IMR-90 (cell line): Measurements from ENCODE around the gene APC2. TPM values are rescaled to one million over a fixed set of nuclear protein-coding genes. Genes with fewer than 3 reads are reported as not detected.

Experiments used
- ATAC-seq: fragments of 200-7000 bp; cut with Tn5 transposase; 2 replicates; pipeline ENCODE4 v1.9.1; 2020; ENCODE audit warnings: low read depth, mild to moderate bottlenecking, moderate library complexity
- BruUV-seq: library from RNA; stranded (reverse); fragments of 400-500 nt; replicated peaks from 2 replicates; lab custom pipeline; 2021; lab: Mats Ljungman, UMichigan
- CTCF ChIA-PET: fragments of 300-600 bp; formaldehyde crosslinking; extraction: SDS; loops from one replicate; lab custom pipeline; 2021; ENCODE audit warnings: antibody characterized with exemption; lab: Yijun Ruan, JAX
- POLR2A ChIA-PET: fragments of 300-600 bp; sonication (Branson Sonifier 250); formaldehyde crosslinking; loops from one replicate; lab custom pipeline; 2022; ENCODE audit warnings: antibody characterized with exemption; ENCODE audit not compliant: unreplicated experiment; lab: Charles Lee
- DNase-seq: peaks from one replicate; pipeline ENCODE4 v3.0.0; 2013
- H2AFZ ChIP-seq: replicated peaks from 2 replicates; pipeline ENCODE3; 2013; ENCODE audit warnings: low read length, mild to moderate bottlenecking; ENCODE audit not compliant: poor library complexity
- H2AK5ac ChIP-seq: 2 replicates; pipeline ENCODE4 v1.6.1; 2013; ENCODE audit warnings: low read depth, low read length, inconsistent platforms
- H2AK9ac ChIP-seq: replicated peaks from 2 replicates; pipeline ENCODE3; 2013; ENCODE audit warnings: mild to moderate bottlenecking, low read depth, low read length, moderate library complexity; ENCODE audit not compliant: poor library complexity
- H2BK120ac ChIP-seq: 2 replicates; pipeline ENCODE4 v1.6.1; 2013; ENCODE audit warnings: low read depth, low read length, inconsistent platforms
- H2BK15ac ChIP-seq: 3 replicates; pipeline ENCODE4 v1.6.1; 2013; ENCODE audit warnings: low read depth, low read length, inconsistent platforms
- H2BK20ac ChIP-seq: 2 replicates; pipeline ENCODE4 v1.6.1; 2013; ENCODE audit warnings: low read depth, mild to moderate bottlenecking, inconsistent platforms, low read length, moderate library complexity
- H2BK5ac ChIP-seq: 2 replicates; pipeline ENCODE4 v1.6.1; 2013; ENCODE audit warnings: mild to moderate bottlenecking, low read depth, low read length, inconsistent platforms; ENCODE audit not compliant: poor library complexity, severe bottlenecking
- H3K14ac ChIP-seq: replicated peaks from 2 replicates; pipeline ENCODE4 v1.6.1; 2013; ENCODE audit warnings: low read depth, low read length, inconsistent platforms
- H3K18ac ChIP-seq: 2 replicates; pipeline ENCODE4 v1.6.1; 2013; ENCODE audit warnings: low read depth, low read length, control low read depth
- H3K23ac ChIP-seq: 2 replicates; pipeline ENCODE4 v1.6.1; 2013; ENCODE audit warnings: low read depth, low read length, inconsistent platforms
- H3K27ac ChIP-seq: 2 replicates; pipeline ENCODE4 v1.5.1; 2013; ENCODE audit warnings: mild to moderate bottlenecking, control low read depth, low read length; ENCODE audit not compliant: insufficient read depth
- H3K27me3 ChIP-seq: 2 replicates; pipeline ENCODE4 v1.6.1; 2013; ENCODE audit warnings: low read length; ENCODE audit not compliant: control insufficient read depth, insufficient read depth
- H3K36me3 ChIP-seq: 2 replicates; pipeline ENCODE4 v1.6.1; 2013; ENCODE audit warnings: low read length, mixed read lengths; ENCODE audit not compliant: control insufficient read depth, insufficient read depth
- H3K4ac ChIP-seq: 2 replicates; pipeline ENCODE4 v1.6.1; 2013; ENCODE audit warnings: low read depth, low read length, inconsistent platforms
- H3K4me1 ChIP-seq: 2 replicates; pipeline ENCODE4 v1.6.1; 2013; ENCODE audit warnings: low read length, mixed read lengths; ENCODE audit not compliant: control insufficient read depth, insufficient read depth
- H3K4me2 ChIP-seq: 2 replicates; pipeline ENCODE4 v1.6.1; 2013; ENCODE audit warnings: low read depth, mild to moderate bottlenecking, control low read depth, low read length, moderate library complexity
- H3K4me3 ChIP-seq: 2 replicates; pipeline ENCODE4 v1.5.1; 2013; ENCODE audit warnings: low read depth, mild to moderate bottlenecking, control low read depth, low read length, moderate library complexity; ENCODE audit not compliant: insufficient read depth
- H3K56ac ChIP-seq: 2 replicates; pipeline ENCODE4 v1.6.1; 2013; ENCODE audit warnings: low read length, inconsistent platforms; ENCODE audit not compliant: insufficient read depth; ENCODE audit errors: extremely low read depth
- H3K79me1 ChIP-seq, 2 experiments: 2 replicates each; pipeline ENCODE4 v1.6.1; 2013; ENCODE audit warnings: low read length in 2 of 2, inconsistent platforms in 1 of 2, low read depth in 1 of 2
- H3K9ac ChIP-seq: 2 replicates; pipeline ENCODE4 v1.6.1; 2013; ENCODE audit warnings: low read depth, low read length, control low read depth
- H3K9me1 ChIP-seq: 2 replicates; pipeline ENCODE4 v1.6.1; 2013; ENCODE audit warnings: low read length, inconsistent platforms; ENCODE audit not compliant: insufficient read depth
- H3K9me3 ChIP-seq: 2 replicates; pipeline ENCODE4 v1.6.1; 2013; ENCODE audit warnings: low read length; ENCODE audit not compliant: control insufficient read depth, insufficient read depth
- H4K20me1 ChIP-seq: 2 replicates; pipeline ENCODE4 v1.6.1; 2013; ENCODE audit warnings: low read length, inconsistent platforms; ENCODE audit not compliant: insufficient read depth
- H4K5ac ChIP-seq: 2 replicates; pipeline ENCODE4 v1.6.1; 2013; ENCODE audit warnings: mild to moderate bottlenecking, low read depth, low read length, control low read depth
- H4K8ac ChIP-seq, 2 experiments: 2 replicates each; pipeline ENCODE4 v1.6.1; 2013; ENCODE audit warnings: low read depth in 2 of 2, low read length in 2 of 2, control low read depth in 1 of 2, inconsistent platforms in 1 of 2
- H4K91ac ChIP-seq: 2 replicates; pipeline ENCODE4 v1.6.1; 2013; ENCODE audit warnings: low read depth, low read length, inconsistent platforms; ENCODE audit not compliant: insufficient read depth
- BHLHE40 ChIP-seq: fragments of 150-350 bp; IDR thresholded peaks from 2 replicates; pipeline ENCODE4 v1.6.1; 2016; ENCODE audit warnings: mild to moderate bottlenecking, low read depth, low read length
- CEBPB ChIP-seq: IDR thresholded peaks from 2 replicates; pipeline ENCODE4 v1.6.1; 2012; ENCODE audit warnings: low read depth, low read length, improper control_type of control experiment
- CHD1 ChIP-seq: IDR thresholded peaks from 2 replicates; pipeline ENCODE4 v1.6.1; 2012; ENCODE audit warnings: low read depth, low read length, improper control_type of control experiment
- CTCF ChIP-seq: conservative IDR thresholded peaks from 2 replicates; pipeline ENCODE4 v1.5.1; 2012; ENCODE audit warnings: mild to moderate bottlenecking, low read depth, low read length, improper control_type of control experiment
- ELK1 ChIP-seq: fragments of 150-350 bp; IDR thresholded peaks from 2 replicates; pipeline ENCODE4 v1.6.1; 2016; ENCODE audit warnings: low read depth, mild to moderate bottlenecking, low read length, moderate library complexity, borderline replicate concordance
- FOS ChIP-seq: fragments of 150-350 bp; IDR thresholded peaks from 2 replicates; pipeline ENCODE4 v1.6.1; 2016; ENCODE audit warnings: low read depth, low read length
- MAFK ChIP-seq: IDR thresholded peaks from 2 replicates; pipeline ENCODE4 v1.6.1; 2012; ENCODE audit warnings: low read depth, low read length, improper control_type of control experiment
- MAZ ChIP-seq: IDR thresholded peaks from 2 replicates; pipeline ENCODE4 v1.6.1; 2012; ENCODE audit warnings: low read depth, mild to moderate bottlenecking, low read length, improper control_type of control experiment, moderate library complexity, borderline replicate concordance
- MXI1 ChIP-seq: IDR thresholded peaks from 2 replicates; pipeline ENCODE4 v1.6.1; 2012; ENCODE audit warnings: low read depth, mild to moderate bottlenecking, low read length, moderate library complexity, borderline replicate concordance
- NFE2L2 ChIP-seq: fragments of 150-350 bp; IDR thresholded peaks from 2 replicates; pipeline ENCODE4 v1.6.1; 2016; ENCODE audit warnings: low read depth, mild to moderate bottlenecking, low read length
- POLR2A ChIP-seq: IDR thresholded peaks from 2 replicates; pipeline ENCODE4 v1.6.1; 2012; ENCODE audit warnings: mild to moderate bottlenecking, low read depth, low read length
- RAD21 ChIP-seq: IDR thresholded peaks from 2 replicates; pipeline ENCODE4 v1.6.1; 2012; ENCODE audit warnings: low read length, improper control_type of control experiment
- RCOR1 ChIP-seq: IDR thresholded peaks from 2 replicates; pipeline ENCODE4 v1.6.1; 2012; ENCODE audit warnings: mild to moderate bottlenecking, low read length, improper control_type of control experiment; ENCODE audit not compliant: insufficient replicate concordance
- RFX5 ChIP-seq: IDR thresholded peaks from 2 replicates; pipeline ENCODE4 v1.8.0; 2012; ENCODE audit warnings: low read depth, mild to moderate bottlenecking, low read length, moderate library complexity
- SMC3 ChIP-seq: fragments of 150-350 bp; IDR thresholded peaks from 2 replicates; pipeline ENCODE4 v1.6.1; 2016; ENCODE audit warnings: low read depth, mild to moderate bottlenecking, antibody characterized with exemption, low read length, moderate library complexity
- USF2 ChIP-seq: fragments of 150-350 bp; IDR thresholded peaks from 2 replicates; pipeline ENCODE4 v1.6.1; 2017; ENCODE audit warnings: mild to moderate bottlenecking, antibody characterized with exemption, low read length, low read depth
- WGBS, 2 experiments: methylation state at CpG; one replicate each; pipeline versions ENCODE4 v1.1.5 to v1.1.7; 2013; ENCODE audit warnings: missing lambda C conversion rate in 2 of 2; ENCODE audit not compliant: insufficient read length in 1 of 2; ENCODE audit errors: extremely low coverage in 2 of 2; 5-methylcytosine and 5-hydroxymethylcytosine counted together
- dilution Hi-C: fragments of 300-500 bp; cut with HindIII; formaldehyde crosslinking; loops from one replicate; pipeline ENCODE4 v1.14.3; 2018; ENCODE audit warnings: low sequenced_read_pairs; ENCODE audit not compliant: unreplicated experiment
- in situ Hi-C: fragments of 300-500 bp; cut with MboI; formaldehyde crosslinking; loops from 3 replicates; pipeline ENCODE4 v1.14.3; 2019; ENCODE audit warnings: low sequenced_read_pairs, inconsistent platforms, mixed read lengths
- intact Hi-C: fragments of 100-400 bp; cut with micrococcal nuclease; formaldehyde crosslinking; loops from 2 replicates; pipeline ENCODE4 v1.10.0; 2022
- polyA plus RNA-seq, 3 experiments: library from polyadenylated mRNA; depleted of rRNA; stranded (reverse); fragments of >200 nt; gene quantifications; 2 replicates each; pipeline ENCODE4 v1.2.3, GENCODE V29; 2012; ENCODE audit warnings: low replicate concordance in 1 of 3
- total RNA-seq: library from RNA; depleted of rRNA; stranded (reverse); fragments of >200 nt; gene quantifications from 2 replicates; pipeline ENCODE4 v1.2.3, GENCODE V29; 2012

The APC2 gene
- total and polyA plus RNA-seq, 2 of the 4 experiments (the other 2 are of a cell fraction), result 0.36 to 0.41 TPM

DNA sequence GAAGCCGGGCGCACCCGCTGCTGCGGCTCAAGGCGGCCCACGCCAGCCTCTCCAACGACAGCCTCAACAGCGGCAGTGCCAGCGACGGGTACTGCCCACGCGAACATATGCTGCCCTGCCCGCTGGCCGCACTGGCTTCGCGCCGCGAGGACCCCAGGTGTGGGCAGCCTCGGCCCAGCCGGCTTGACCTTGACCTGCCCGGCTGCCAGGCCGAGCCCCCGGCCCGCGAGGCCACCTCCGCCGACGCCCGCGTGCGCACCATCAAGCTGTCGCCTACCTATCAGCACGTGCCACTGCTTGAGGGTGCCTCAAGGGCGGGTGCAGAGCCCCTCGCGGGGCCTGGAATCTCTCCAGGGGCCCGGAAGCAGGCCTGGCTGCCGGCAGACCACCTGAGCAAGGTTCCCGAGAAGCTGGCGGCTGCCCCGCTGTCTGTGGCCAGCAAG, 16.1 kb downstream of the APC2 start:
- Histone ChIP-seq H2BK5ac (no peak overlapping the region), H3K56ac (no peak overlapping the region), H2AFZ (no peak overlapping the region), H2BK15ac (no peak overlapping the region), H4K5ac (no peak overlapping the region), H2BK120ac (no peak overlapping the region), H2AK9ac (peak overlapping the region; percentile 42), H3K27ac (no peak overlapping the region), H2BK20ac (no peak overlapping the region), H3K4me3 (no peak overlapping the region), H3K23ac (no peak overlapping the region), H2AK5ac (no peak overlapping the region), H3K4ac (no peak overlapping the region), H3K4me2 (no peak overlapping the region), H3K18ac (no peak overlapping the region), H3K9me3 (no peaks in the 10 kb centered on the region; the same call in 1 of the 2 replicates), H3K36me3 (peaks cover under 1% of the 10 kb centered on the region; the same call in 1 of the 2 replicates), H3K14ac (no peak overlapping the region), H3K4me1 (peaks cover 19% of the 10 kb centered on the region), H3K27me3 (peaks cover 52% of the 10 kb centered on the region), H3K9me1 (no peaks in the 10 kb centered on the region), H3K79me1 (no peaks in the 10 kb centered on the region), H3K9ac (no peak overlapping the region), H4K8ac (no peak overlapping the region), H4K20me1 (peaks cover 53% of the 10 kb centered on the region), H4K91ac (no peak overlapping the region)
- in situ Hi-C loops (no loop called here), dilution Hi-C loops (no loop called here), intact Hi-C loops (no loop called here)
- TF ChIP-seq CHD1, result no peak
- TF ChIP-seq USF2, result no peak
- TF ChIP-seq RFX5, result no peak
- no peak for TF ChIP-seq MAFK
- no peak for TF ChIP-seq RAD21
- no peak for TF ChIP-seq BHLHE40
- TF ChIP-seq POLR2A, result no peak
- no peak for TF ChIP-seq MAZ
- TF ChIP-seq NFE2L2, result no peak
- TF ChIP-seq SMC3, result no peak
- TF ChIP-seq MXI1, result no peak
- TF ChIP-seq CEBPB, result no peak
- TF ChIP-seq CTCF, result no peak
- no peak for TF ChIP-seq FOS
- TF ChIP-seq ELK1, result no peak
- TF ChIP-seq RCOR1, result no peak
- DNase-seq (no peak), ATAC-seq (no peak)
- 60% methylated on average over 28 of the region's 41 CpGs; no CpG with 5 or more reads in 1 of the 2 experiments for WGBS, 2 experiments
- CTCF ChIA-PET, result interaction anchor here (0.6 to 0.7 kb wide), 2 partner anchors 11 to 15 kb away, joined by 3 read pairs; no protein-coding TSS in a partner anchor
- no TSS peak for BruUV-seq
- POLR2A ChIA-PET, result no interaction called here
